Embryonic facial prominence (tissue), 1 donor: ENCODE measurements around the gene ARHGAP24.
"Not testable (repeated sequence)": the region's sequence is repeated elsewhere in the genome, so short reads cannot be mapped to it uniquely, and the experiment has no call there.

Experiments used
- DNase-seq: peaks from one replicate; pipeline ENCODE4 v3.0.0-alpha.2; 2016; ENCODE audit errors: extremely low spot score

Gene ARHGAP24

GRCh38 chr4:85861064-85861765 lies 386.3 kb downstream of the ARHGAP24 start:
- DNase-seq: no peak

- DNase-seq: no peak
Measured at GRCh38 chr4:85862896-85863295, 387.9 kb downstream of the ARHGAP24 start.

GRCh38 chr4:85864259-85865205 lies 389.6 kb downstream of the ARHGAP24 start:
- DNase-seq: no peak

- no peak for DNase-seq
Measured at GRCh38 chr4:85865256-85865655, 390.3 kb downstream of the ARHGAP24 start.

- DNase-seq: no peak
Measured at GRCh38 chr4:85866508-85866907, 391.6 kb downstream of the ARHGAP24 start.

- DNase-seq: peak; percentile 25
Measured at GRCh38 chr4:85867271-85867670, 392.3 kb downstream of the ARHGAP24 start.

GRCh38 chr4:85869181-85869580 lies 394.2 kb downstream of the ARHGAP24 start:
- DNase-seq: no peak

- no peak for DNase-seq
Measured at GRCh38 chr4:85870298-85871083, 395.5 kb downstream of the ARHGAP24 start.

- no peak for DNase-seq
Measured at GRCh38 chr4:85873566-85873965, 398.6 kb downstream of the ARHGAP24 start.

- DNase-seq: no peak
Measured at GRCh38 chr4:85879518-85879917, 404.6 kb downstream of the ARHGAP24 start.

- DNase-seq: no peak
Measured at GRCh38 chr4:85883180-85883579, 408.2 kb downstream of the ARHGAP24 start.

GRCh38 chr4:85884251-85884650 lies 409.3 kb downstream of the ARHGAP24 start:
- DNase-seq: no peak

- DNase-seq: no peak
Measured at GRCh38 chr4:85886665-85887064, 411.7 kb downstream of the ARHGAP24 start.

GRCh38 chr4:85889314-85889713 lies 414.4 kb downstream of the ARHGAP24 start:
- DNase-seq: no peak

- no peak for DNase-seq
Measured at GRCh38 chr4:85895755-85896154, 420.8 kb downstream of the ARHGAP24 start.

GRCh38 chr4:85898231-85898630 lies 423.3 kb downstream of the ARHGAP24 start:
- no peak for DNase-seq

- no peak for DNase-seq
Measured at GRCh38 chr4:85901500-85901899, 426.6 kb downstream of the ARHGAP24 start.

- DNase-seq: not testable (repeated sequence)
Measured at GRCh38 chr4:85902647-85903046, 427.7 kb downstream of the ARHGAP24 start.

GRCh38 chr4:85905761-85906160 lies 430.8 kb downstream of the ARHGAP24 start:
- no peak for DNase-seq

- no peak for DNase-seq
Measured at GRCh38 chr4:85907001-85907400, 432.1 kb downstream of the ARHGAP24 start.

- DNase-seq: no peak
Measured at GRCh38 chr4:85909851-85910250, 434.9 kb downstream of the ARHGAP24 start.

GRCh38 chr4:85910985-85911384 lies 436.0 kb downstream of the ARHGAP24 start:
- DNase-seq: no peak
